HCT116 (cell line): ENCODE data around the gene CLCN5. TPM values are rescaled to one million over a fixed set of nuclear protein-coding genes. Genes with fewer than 3 reads are reported as not detected.

ENCODE experiments used
- ATAC-seq: fragments of 200-7000 bp; cut with Tn5 transposase; 2 replicates; pipeline ENCODE4 v1.9.1; 2020; ENCODE audit warnings: mild to moderate bottlenecking, moderate library complexity
- BruUV-seq: library from RNA; stranded (reverse); fragments of 400-500 nt; replicated peaks from 2 replicates; lab custom pipeline; 2021; lab: Mats Ljungman, UMichigan
- CTCF ChIA-PET: fragments of 300-600 bp; sonication (Branson Sonifier 250); formaldehyde crosslinking; loops from one replicate; lab custom pipeline; 2021; ENCODE audit warnings: antibody characterized with exemption; lab: Charles Lee
- POLR2A ChIA-PET: fragments of 300-600, 350-600 bp; sonication (Branson Sonifier 250); formaldehyde crosslinking; loops from one replicate; lab custom pipeline; 2021; ENCODE audit warnings: antibody characterized with exemption; lab: Charles Lee
- RAD21 ChIA-PET, 2 experiments: fragments of 300-600 bp; sonication (Branson Sonifier 250); formaldehyde crosslinking; loops; one replicate each; lab custom pipeline; 2023; ENCODE audit warnings: low total read pairs in 2 of 2; ENCODE audit not compliant: uncharacterized antibody in 2 of 2, unreplicated experiment in 2 of 2, low non-redundant PET in 1 of 2; lab: Charles Lee
- DNase-seq: peaks from one replicate; pipeline ENCODE4 v3.0.0-alpha.2; 2010; ENCODE audit warnings: low read depth, low spot score
- H2AFZ ChIP-seq: fragments of 200-600 bp; shearing (Covaris generic), sonication (generic); 2 replicates; pipeline ENCODE4 v1.6.1; 2017; ENCODE audit warnings: low read depth, mixed run types, mixed read lengths, antibody characterized with exemption, low read length; ENCODE audit not compliant: poor library complexity, severe bottlenecking
- H3K27ac ChIP-seq: 2 replicates; pipeline ENCODE4 v1.5.1; 2012; ENCODE audit warnings: low read depth, low read length
- H3K27me3 ChIP-seq: fragments of 200-600 bp; sonication (generic); 2 replicates; pipeline ENCODE4 v1.6.1; 2016; ENCODE audit warnings: mixed run types, low read length, mixed read lengths; ENCODE audit not compliant: insufficient read depth
- H3K36me3 ChIP-seq, 2 experiments: fragments of 200-500 bp in 1 of 2; fragments of 200-600 bp in 1 of 2; sonication (Bioruptor generic) in 1 of 2; sonication (generic) in 1 of 2; 2 replicates each; pipeline versions ENCODE4 v1.5.1 to v1.6.1; 2014 to 2016; ENCODE audit warnings: low read length in 2 of 2, inconsistent platforms in 1 of 2, mixed read lengths in 1 of 2, mixed run types in 1 of 2; ENCODE audit not compliant: insufficient read depth in 2 of 2, control insufficient read depth in 1 of 2
- H3K4me1 ChIP-seq, 2 experiments: fragments of 200-600 bp in 1 of 2; sonication (generic) in 1 of 2; 2 replicates each; pipeline versions ENCODE4 v1.5.1 to v1.6.1; 2012 to 2017; ENCODE audit warnings: low read length in 2 of 2, inconsistent platforms in 1 of 2, mild to moderate bottlenecking in 1 of 2, mixed read lengths in 1 of 2, mixed run types in 1 of 2, moderate library complexity in 1 of 2; ENCODE audit not compliant: insufficient read depth in 2 of 2, control insufficient read depth in 1 of 2
- H3K4me2 ChIP-seq: fragments of 200-600 bp; sonication (generic); 2 replicates; pipeline ENCODE4 v1.6.1; 2017; ENCODE audit warnings: mixed run types, low read length, mixed read lengths
- H3K4me3 ChIP-seq, 2 experiments: fragments of 200-600 bp in 1 of 2; sonication (generic) in 1 of 2; replicated peaks in 1 of 2; 2 replicates each; pipeline ENCODE4 v1.5.1; 2011 to 2016; ENCODE audit warnings: low read length in 2 of 2, control low read depth in 1 of 2, low read depth in 1 of 2, mild to moderate bottlenecking in 1 of 2, mixed read lengths in 1 of 2, mixed run types in 1 of 2
- H3K79me2 ChIP-seq: fragments of 200-600 bp; sonication (generic); 2 replicates; pipeline ENCODE4 v1.6.1; 2017; ENCODE audit warnings: mild to moderate bottlenecking, mixed run types, low read length, moderate library complexity, mixed read lengths; ENCODE audit not compliant: insufficient read depth
- H3K9ac ChIP-seq: fragments of 200-600 bp; sonication (generic); 2 replicates; pipeline ENCODE4 v1.6.1; 2016; ENCODE audit warnings: low read length, mixed read lengths
- H3K9me2 ChIP-seq: fragments of 200-600 bp; sonication (generic), shearing (Covaris generic); 2 replicates; pipeline ENCODE4 v1.6.1; 2017; ENCODE audit warnings: mixed run types, mild to moderate bottlenecking, moderate library complexity; ENCODE audit not compliant: insufficient read depth
- H3K9me3 ChIP-seq, 2 experiments: fragments of 200-500 bp in 1 of 2; fragments of 200-600 bp in 1 of 2; sonication (Bioruptor generic) in 1 of 2; sonication (generic) in 1 of 2; 2 replicates each; pipeline ENCODE4 v1.6.1; 2014 to 2017; ENCODE audit warnings: low read length in 2 of 2, mixed read lengths in 2 of 2, inconsistent platforms in 1 of 2, low read depth in 1 of 2, mild to moderate bottlenecking in 1 of 2, mixed run types in 1 of 2, moderate library complexity in 1 of 2; ENCODE audit not compliant: control insufficient read depth in 1 of 2, insufficient read depth in 1 of 2
- H4K20me1 ChIP-seq: fragments of 200-600 bp; sonication (generic), shearing (Covaris generic); 2 replicates; pipeline ENCODE4 v1.6.1; 2017; ENCODE audit warnings: mixed run types, mild to moderate bottlenecking, moderate library complexity; ENCODE audit not compliant: insufficient read depth
- CEBPB ChIP-seq: IDR thresholded peaks from 2 replicates; pipeline ENCODE4 v1.6.1; 2012; ENCODE audit warnings: low read depth
- CTCF ChIP-seq, 3 experiments: fragments of 200-600 bp in 1 of 3; sonication (generic) in 1 of 3; IDR thresholded peaks in 2 of 3; conservative IDR thresholded peaks in 1 of 3; 2 replicates each; pipeline ENCODE4 v1.5.1; 2012 to 2017; ENCODE audit warnings: low read depth in 2 of 3, low read length in 2 of 3, antibody characterized with exemption in 1 of 3, borderline replicate concordance in 1 of 3, control low read depth in 1 of 3, mild to moderate bottlenecking in 1 of 3, mixed read lengths in 1 of 3, mixed run types in 1 of 3, moderate library complexity in 1 of 3; ENCODE audit not compliant: insufficient read depth in 1 of 3
- EGR1 ChIP-seq: IDR thresholded peaks from 2 replicates; pipeline ENCODE4 v1.6.1; 2012; ENCODE audit warnings: low read depth
- EZH2phosphoT487 ChIP-seq: fragments of 200-600 bp; IDR thresholded peaks from 2 replicates; pipeline ENCODE4 v1.6.1; 2018; ENCODE audit warnings: antibody characterized with exemption, borderline replicate concordance
- FOSL1 ChIP-seq: IDR thresholded peaks from 2 replicates; pipeline ENCODE4 v1.6.1; 2012; ENCODE audit warnings: low read depth
- JUND ChIP-seq: IDR thresholded peaks from 2 replicates; pipeline ENCODE4 v1.6.1; 2012
- MAX ChIP-seq: IDR thresholded peaks from 2 replicates; pipeline ENCODE4 v1.6.1; 2012
- POLR2A ChIP-seq: IDR thresholded peaks from 2 replicates; pipeline ENCODE4 v1.7.0; 2011; ENCODE audit warnings: borderline replicate concordance; ENCODE audit not compliant: insufficient read depth, insufficient read length; ENCODE audit errors: extremely low read depth
- RAD21 ChIP-seq: IDR thresholded peaks from 2 replicates; pipeline ENCODE4 v1.6.1; 2012; ENCODE audit warnings: low read depth, mild to moderate bottlenecking
- SIN3A ChIP-seq: IDR thresholded peaks from 2 replicates; pipeline ENCODE4 v1.6.1; 2012; ENCODE audit warnings: low read depth
- SRF ChIP-seq: IDR thresholded peaks from 2 replicates; pipeline ENCODE4 v1.6.1; 2012; ENCODE audit warnings: low read depth
- TCF7L2 ChIP-seq: IDR thresholded peaks from 2 replicates; pipeline ENCODE4 v1.7.0; 2011; ENCODE audit warnings: borderline replicate concordance, inconsistent platforms; ENCODE audit not compliant: insufficient read depth, insufficient read length; ENCODE audit errors: extremely low read depth
- ZBTB33 ChIP-seq: IDR thresholded peaks from 2 replicates; pipeline ENCODE4 v1.6.1; 2011; ENCODE audit warnings: mild to moderate bottlenecking, low read length, moderate library complexity; ENCODE audit not compliant: insufficient replicate concordance; ENCODE audit errors: extremely low read depth
- ZNF274 ChIP-seq: fragments of 200-500 bp; sonication (Bioruptor generic); IDR thresholded peaks from 2 replicates; pipeline ENCODE4 v1.6.1; 2014; ENCODE audit warnings: mild to moderate bottlenecking, low read depth, low read length, inconsistent platforms
- intact Hi-C: fragments of 100-400 bp; cut with micrococcal nuclease; formaldehyde crosslinking; loops from 2 replicates; pipeline ENCODE4 v1.10.0; 2022
- total RNA-seq: library from RNA; stranded (reverse); gene quantifications from one replicate; pipeline ENCODE4 v1.2.1, GENCODE V29; 2021; ENCODE audit not compliant: unreplicated experiment

The CLCN5 gene
- total RNA-seq, 1 experiment from 2014 or later: 6.1 TPM

- no peak overlapping the region for H3K27ac ChIP-seq
- no peak overlapping the region for H3K9ac ChIP-seq
- no peak for TF ChIP-seq TCF7L2
- TF ChIP-seq CTCF (IDR thresholded peaks at IDR 0.05 in 2 of 3, conservative IDR thresholded peaks at IDR 0.05 in 1 of 3; ENCODE audit: borderline replicate concordance in 1 of 3, insufficient read depth in 1 of 3, low read depth in 2 of 3, low read length in 2 of 3): no peak
- no peak for TF ChIP-seq EGR1
- no peak for TF ChIP-seq SIN3A
- TF ChIP-seq RAD21: no peak
- no peak for TF ChIP-seq ZBTB33
- TF ChIP-seq JUND: no peak
- no peak for TF ChIP-seq MAX
- no peak for TF ChIP-seq POLR2A
- no peak for TF ChIP-seq ZNF274
- TF ChIP-seq EZH2phosphoT487: no peak
- TF ChIP-seq FOSL1: no peak
- TF ChIP-seq SRF: no peak
- TF ChIP-seq CEBPB: no peak
- intact Hi-C loops: no loop called here
- no peak overlapping the region for H2AFZ ChIP-seq
- no peak overlapping the region for H3K4me3 ChIP-seq
- H3K9me2 ChIP-seq: no peaks in the 10 kb centered on the region
- RAD21 ChIA-PET: no interaction called here
- POLR2A ChIA-PET: no interaction called here
- H3K36me3 ChIP-seq: no peaks in the 10 kb centered on the region
- no TSS peak for BruUV-seq
- CTCF ChIA-PET: no interaction called here
- no peak for ATAC-seq
- H3K9me3 ChIP-seq: no peaks in the 10 kb centered on the region
- no peaks in the 10 kb centered on the region for H3K27me3 ChIP-seq
- no peak overlapping the region for H3K4me2 ChIP-seq
- H3K4me1 ChIP-seq: peaks cover 0 to under 1% of the 10 kb centered on the region in 2 experiments; a peak in 1 of 4 replicates
- H4K20me1 ChIP-seq: no peaks in the 10 kb centered on the region
- no peaks in the 10 kb centered on the region for H3K79me2 ChIP-seq
- DNase-seq: no peak
Measured at GRCh38 chrX:49987651-49988050, 65.3 kb downstream of the CLCN5 start.
